PFSK-1 (cell line): ENCODE measurements around the gene TPX2.

ENCODE experiments used
- FOXP2 ChIP-seq: optimal IDR thresholded peaks from 2 replicates; pipeline ENCODE3; 2011; ENCODE audit warnings: borderline replicate concordance, control low read depth, inconsistent platforms; ENCODE audit not compliant: insufficient read depth; ENCODE audit errors: extremely low read length, extremely low read depth
- POLR2AphosphoS5 ChIP-seq: IDR thresholded peaks from 2 replicates; pipeline ENCODE4 v1.6.1; 2012; ENCODE audit warnings: low read depth, mild to moderate bottlenecking, control low read depth, low read length, moderate library complexity
- SIN3A ChIP-seq: IDR thresholded peaks from 2 replicates; pipeline ENCODE4 v1.6.1; 2012; ENCODE audit warnings: mild to moderate bottlenecking, low read length, moderate library complexity, borderline replicate concordance; ENCODE audit not compliant: insufficient read depth
- TAF1 ChIP-seq: IDR thresholded peaks from 2 replicates; pipeline ENCODE4 v1.6.1; 2012; ENCODE audit warnings: low read length, control low read depth, borderline replicate concordance; ENCODE audit not compliant: insufficient read depth
- TF ChIP-seq, protein P1 (sequence below), 2 experiments: IDR thresholded peaks; 2 replicates each; pipeline versions ENCODE4 v1.6.1 to v1.8.0; 2011 to 2012; ENCODE audit warnings: low read depth in 2 of 2, low read length in 2 of 2, control low read depth in 1 of 2, inconsistent platforms in 1 of 2, mild to moderate bottlenecking in 1 of 2, moderate library complexity in 1 of 2; ENCODE audit not compliant: insufficient read depth in 1 of 2

DNA sequence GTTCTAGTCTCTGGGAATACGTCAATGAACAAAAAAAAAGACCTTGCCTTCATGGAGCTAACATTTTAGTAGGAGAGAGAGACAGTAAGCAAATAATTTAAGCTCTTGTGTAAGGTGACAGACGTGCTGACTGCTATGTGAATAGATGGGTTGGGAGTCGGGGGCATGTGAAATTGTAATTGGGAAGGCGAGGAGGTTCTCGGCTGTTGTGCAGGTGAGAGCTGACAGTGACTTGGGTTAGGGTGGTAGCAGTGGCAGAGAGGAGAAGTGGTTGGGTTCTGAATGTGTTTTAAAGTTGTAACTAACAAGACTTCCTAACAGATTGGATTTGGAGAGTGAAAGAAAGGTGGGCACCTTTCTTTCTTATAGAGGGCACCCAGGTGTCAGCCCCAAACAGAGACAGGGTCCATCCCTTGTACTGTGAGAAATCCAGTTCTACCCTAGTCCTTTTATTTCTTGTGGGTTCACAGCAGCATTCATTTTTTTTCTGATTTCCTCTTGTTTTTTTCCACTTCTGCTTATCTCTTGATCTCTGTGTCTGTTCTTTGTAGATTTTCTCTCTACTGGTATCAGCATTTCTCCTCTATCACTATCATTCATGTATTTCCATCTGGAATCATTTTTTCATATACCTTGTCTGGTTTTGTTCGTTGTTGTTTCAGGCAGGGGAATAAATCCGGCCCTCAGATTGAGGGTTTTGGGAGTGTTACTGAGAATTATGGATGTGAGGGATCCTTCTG, 64.6 kb downstream of the TPX2 start:
- TF ChIP-seq TAF1 = no peak
- no peak for TF ChIP-seq SIN3A
- peak; percentile 15; the same call in 1 of the 2 replicates for TF ChIP-seq POLR2AphosphoS5
- TF ChIP-seq, protein P1, sequence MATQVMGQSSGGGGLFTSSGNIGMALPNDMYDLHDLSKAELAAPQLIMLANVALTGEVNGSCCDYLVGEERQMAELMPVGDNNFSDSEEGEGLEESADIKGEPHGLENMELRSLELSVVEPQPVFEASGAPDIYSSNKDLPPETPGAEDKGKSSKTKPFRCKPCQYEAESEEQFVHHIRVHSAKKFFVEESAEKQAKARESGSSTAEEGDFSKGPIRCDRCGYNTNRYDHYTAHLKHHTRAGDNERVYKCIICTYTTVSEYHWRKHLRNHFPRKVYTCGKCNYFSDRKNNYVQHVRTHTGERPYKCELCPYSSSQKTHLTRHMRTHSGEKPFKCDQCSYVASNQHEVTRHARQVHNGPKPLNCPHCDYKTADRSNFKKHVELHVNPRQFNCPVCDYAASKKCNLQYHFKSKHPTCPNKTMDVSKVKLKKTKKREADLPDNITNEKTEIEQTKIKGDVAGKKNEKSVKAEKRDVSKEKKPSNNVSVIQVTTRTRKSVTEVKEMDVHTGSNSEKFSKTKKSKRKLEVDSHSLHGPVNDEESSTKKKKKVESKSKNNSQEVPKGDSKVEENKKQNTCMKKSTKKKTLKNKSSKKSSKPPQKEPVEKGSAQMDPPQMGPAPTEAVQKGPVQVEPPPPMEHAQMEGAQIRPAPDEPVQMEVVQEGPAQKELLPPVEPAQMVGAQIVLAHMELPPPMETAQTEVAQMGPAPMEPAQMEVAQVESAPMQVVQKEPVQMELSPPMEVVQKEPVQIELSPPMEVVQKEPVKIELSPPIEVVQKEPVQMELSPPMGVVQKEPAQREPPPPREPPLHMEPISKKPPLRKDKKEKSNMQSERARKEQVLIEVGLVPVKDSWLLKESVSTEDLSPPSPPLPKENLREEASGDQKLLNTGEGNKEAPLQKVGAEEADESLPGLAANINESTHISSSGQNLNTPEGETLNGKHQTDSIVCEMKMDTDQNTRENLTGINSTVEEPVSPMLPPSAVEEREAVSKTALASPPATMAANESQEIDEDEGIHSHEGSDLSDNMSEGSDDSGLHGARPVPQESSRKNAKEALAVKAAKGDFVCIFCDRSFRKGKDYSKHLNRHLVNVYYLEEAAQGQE (IDR thresholded peaks at IDR 0.05; ENCODE audit: insufficient read depth in 1 of 2, low read depth in 2 of 2, low read length in 2 of 2) = no peak
- no peak for TF ChIP-seq FOXP2
